D721Med (cell line): ENCODE measurements around the gene MSL3B.
"Not testable (repeated sequence)": the region's sequence is repeated elsewhere in the genome, so short reads cannot be mapped to it uniquely, and the experiment has no call there.

Experiments used
- DNase-seq: peaks from one replicate; pipeline ENCODE4 v3.0.0; 2011; ENCODE audit warnings: low spot score; ENCODE audit not compliant: insufficient read length
- FAIRE-seq: peaks from 2 replicates; lab custom pipeline; 2011; peaks lifted over from hg19 to GRCh38; lab: Jason Lieb, UNC
- CTCF ChIP-seq: IDR thresholded peaks from 2 replicates; pipeline ENCODE4 v1.5.1; 2012; ENCODE audit warnings: mild to moderate bottlenecking, control low read depth; ENCODE audit not compliant: insufficient read depth; ENCODE audit errors: missing control alignments

The MSL3B gene

DNA sequence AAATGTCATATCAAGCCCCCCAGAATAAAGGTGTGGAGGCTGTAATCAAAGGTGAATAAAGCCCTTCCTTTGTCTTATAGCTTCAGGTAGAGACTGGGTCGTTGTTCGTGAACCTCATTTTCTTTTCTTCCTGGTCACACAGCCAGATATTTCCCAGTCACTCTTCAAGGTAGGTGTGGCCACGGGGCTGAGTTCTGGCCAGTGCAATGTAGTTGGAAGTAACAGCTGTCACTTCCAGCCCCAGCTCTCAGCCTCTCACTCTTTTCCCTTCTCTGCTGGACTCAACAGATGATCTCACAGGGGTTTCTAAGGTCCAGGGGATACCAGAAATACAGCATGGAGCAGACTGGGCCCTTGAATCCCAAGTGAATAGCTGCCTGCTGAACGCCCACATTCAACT, 33.2 kb upstream of the MSL3B start:
- no peak for FAIRE-seq
- DNase-seq, result no peak
- no peak for TF ChIP-seq CTCF

DNA sequence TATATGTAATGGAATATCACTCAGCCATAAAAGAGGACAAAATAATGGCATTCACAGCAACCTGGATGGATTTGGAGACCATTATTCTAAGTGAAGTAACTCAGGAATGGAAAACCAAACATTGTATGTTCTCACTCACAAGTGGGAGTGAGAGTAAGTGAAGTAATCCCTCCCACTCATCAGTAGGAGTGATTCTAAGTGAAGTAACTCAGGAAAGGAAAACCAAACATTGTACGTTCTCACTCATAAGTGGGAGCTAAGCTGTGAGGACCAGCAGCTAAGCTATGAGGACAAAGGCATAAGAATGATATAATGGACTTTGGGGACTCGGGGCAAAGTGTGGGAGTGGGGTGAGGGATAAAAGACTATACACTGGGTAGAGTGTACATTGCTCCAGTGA, 28.1 kb upstream of the MSL3B start:
- FAIRE-seq, DNase-seq: not testable (repeated sequence)

- TF ChIP-seq CTCF, result no peak
- DNase-seq, result no peak
Observed at GRCh38 chr2:233892793-233893192, 24.6 kb upstream of the MSL3B start.

GRCh38 chr2:233882353-233882752, 14.2 kb upstream of the MSL3B start:
- no peak for TF ChIP-seq CTCF
- DNase-seq (no peak), FAIRE-seq (no peak)

More at GRCh38 chr2:233892793-233893192, 24.6 kb upstream of the MSL3B start:
- no peak for FAIRE-seq

DNA sequence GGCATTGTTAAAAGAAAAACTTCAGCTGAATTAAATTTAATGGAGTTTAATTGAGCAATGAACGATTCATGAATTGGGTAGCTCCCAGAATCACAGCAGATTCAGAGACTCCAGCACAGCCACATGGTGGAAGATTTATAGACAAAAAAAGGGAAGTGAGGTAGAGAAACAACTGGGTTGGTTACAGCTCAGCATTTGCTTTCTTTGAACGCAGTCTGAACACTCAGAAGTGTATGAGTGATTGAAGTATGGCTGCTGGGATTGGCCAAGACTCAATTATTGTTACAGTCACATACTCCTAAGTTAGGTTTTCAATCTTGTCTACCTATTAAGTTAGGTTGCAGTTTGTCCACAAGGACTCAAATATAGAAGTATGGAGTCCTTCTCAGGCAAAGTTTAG, 3.9 kb upstream of the MSL3B start:
- not testable (repeated sequence) for DNase-seq, FAIRE-seq

GRCh38 chr2:233871432-233871831, 3.2 kb upstream of the MSL3B start:
- FAIRE-seq, result no peak
- TF ChIP-seq CTCF, result no peak
- no peak for DNase-seq

DNA sequence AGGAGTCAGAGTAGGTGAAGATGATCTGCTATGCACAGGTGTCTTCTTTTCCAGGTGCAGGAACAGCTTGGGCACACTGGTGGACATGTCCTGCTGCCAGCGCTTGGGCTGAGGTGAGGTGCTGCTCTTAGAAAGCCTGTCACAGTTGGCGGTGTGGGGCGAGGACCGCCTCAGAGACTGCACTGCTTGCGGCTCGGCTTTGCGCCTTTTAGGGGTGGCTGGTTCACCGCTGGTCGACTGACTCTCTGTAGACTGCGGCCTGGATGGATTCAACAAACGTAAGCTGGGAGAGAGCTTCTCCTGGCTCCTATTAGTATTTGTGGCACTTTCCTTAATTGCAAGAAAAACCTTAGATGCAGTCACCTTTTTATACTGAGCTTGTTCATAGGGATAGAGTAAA, 1.7 kb downstream of the MSL3B start:
- no peak for TF ChIP-seq CTCF
- DNase-seq, result no peak
- no peak for FAIRE-seq

- peak; percentile 15 for TF ChIP-seq CTCF
- DNase-seq (no peak), FAIRE-seq (peak; percentile 35)
Observed at GRCh38 chr2:233865838-233866237, 2.3 kb downstream of the MSL3B start.
